SK-N-SH (cell line): ENCODE measurements around the gene ERC2. TPM values are rescaled to one million over a fixed set of nuclear protein-coding genes. Genes with fewer than 3 reads are reported as not detected.

ENCODE experiments used
- CTCF ChIA-PET: fragments of 300-600, 350-600 bp; formaldehyde crosslinking; extraction: SDS; loops from one replicate; lab custom pipeline; 2021; lab: Yijun Ruan, JAX
- POLR2A ChIA-PET: fragments of 350-600 bp; sonication (Branson Sonifier 250); formaldehyde crosslinking; extraction: SDS; loops from one replicate; lab custom pipeline; 2020; ENCODE audit warnings: antibody characterized with exemption, inconsistent platforms; lab: Yijun Ruan, JAX
- DNase-seq: peaks from one replicate; pipeline ENCODE4 v3.0.0; 2012
- H2AFZ ChIP-seq: fragments of 200-600 bp; sonication (generic); 2 replicates; pipeline ENCODE4 v1.8.1; 2016; ENCODE audit warnings: antibody characterized with exemption, mild to moderate bottlenecking, low read depth
- H3F3A ChIP-seq: fragments of 200-600 bp; sonication (generic); replicated peaks from 2 replicates; pipeline ENCODE3; 2016; ENCODE audit warnings: antibody characterized with exemption, mild to moderate bottlenecking; ENCODE audit not compliant: insufficient read depth
- H3K27ac ChIP-seq, 2 experiments: fragments of 200-500 bp in 1 of 2; fragments of 200-600 bp in 1 of 2; sonication (Bioruptor generic) in 1 of 2; sonication (generic), shearing (Covaris generic) in 1 of 2; 2 replicates each; pipeline versions ENCODE4 v1.5.1 to v1.6.1; 2014 to 2016; ENCODE audit warnings: low read depth in 2 of 2, inconsistent platforms in 1 of 2, low read length in 1 of 2, mild to moderate bottlenecking in 1 of 2, mixed read lengths in 1 of 2
- H3K27me3 ChIP-seq: fragments of 200-600 bp; sonication (generic), shearing (Covaris generic); 2 replicates; pipeline ENCODE4 v1.6.1; 2016; ENCODE audit warnings: mixed run types; ENCODE audit not compliant: insufficient read depth
- H3K36me3 ChIP-seq, 2 experiments: fragments of 200-500 bp in 1 of 2; fragments of 200-600 bp in 1 of 2; sonication (Bioruptor generic) in 1 of 2; sonication (generic) in 1 of 2; replicated peaks in 1 of 2; 2 replicates each; pipeline versions ENCODE3 to v1.5.1; 2014 to 2016; ENCODE audit warnings: low read length in 1 of 2, mild to moderate bottlenecking in 1 of 2; ENCODE audit not compliant: insufficient read depth in 2 of 2, control insufficient read depth in 1 of 2
- H3K4me1 ChIP-seq, 2 experiments: fragments of 200-500 bp in 1 of 2; fragments of 200-600 bp in 1 of 2; sonication (Bioruptor generic) in 1 of 2; sonication (generic), shearing (Covaris generic) in 1 of 2; 2 replicates each; pipeline versions ENCODE4 v1.5.1 to v1.6.1; 2014 to 2016; ENCODE audit warnings: low read depth in 1 of 2, low read length in 1 of 2, mixed run types in 1 of 2; ENCODE audit not compliant: insufficient read depth in 2 of 2, control insufficient read depth in 1 of 2
- H3K4me2 ChIP-seq: fragments of 200-600 bp; sonication (generic), shearing (Covaris generic); 2 replicates; pipeline ENCODE4 v1.6.1; 2017; ENCODE audit warnings: mixed run types
- H3K4me3 ChIP-seq, 2 experiments: fragments of 200-500 bp in 1 of 2; fragments of 200-600 bp in 1 of 2; sonication (Bioruptor generic) in 1 of 2; sonication (generic), shearing (Covaris generic) in 1 of 2; 2 replicates each; pipeline versions ENCODE4 v1.5.1 to v1.8.1; 2014 to 2016; ENCODE audit warnings: low read depth in 2 of 2, inconsistent platforms in 1 of 2, low read length in 1 of 2, mild to moderate bottlenecking in 1 of 2, mixed read lengths in 1 of 2, moderate library complexity in 1 of 2
- H3K79me2 ChIP-seq: fragments of 200-600 bp; sonication (generic); 2 replicates; pipeline ENCODE4 v1.8.1; 2017; ENCODE audit warnings: mild to moderate bottlenecking; ENCODE audit not compliant: insufficient read depth
- H3K9ac ChIP-seq: fragments of 200-600 bp; sonication (generic); 2 replicates; pipeline ENCODE4 v1.6.1; 2017; ENCODE audit warnings: mixed run types
- H3K9me2 ChIP-seq: fragments of 200-600 bp; sonication (generic); 2 replicates; pipeline ENCODE4 v1.6.1; 2017; ENCODE audit warnings: mixed run types
- H3K9me3 ChIP-seq: fragments of 200-600 bp; sonication (generic); 2 replicates; pipeline ENCODE4 v1.6.1; 2017; ENCODE audit warnings: mixed run types, mild to moderate bottlenecking, moderate library complexity
- H4K20me1 ChIP-seq: fragments of 200-600 bp; sonication (generic); 2 replicates; pipeline ENCODE4 v1.6.1; 2017; ENCODE audit warnings: mild to moderate bottlenecking, mixed run types; ENCODE audit not compliant: insufficient read depth
- EP300 ChIP-seq, 2 experiments: IDR thresholded peaks; 2 replicates each; pipeline versions ENCODE4 v1.4.0 to v1.6.1; 2012; ENCODE audit warnings: borderline replicate concordance in 1 of 2, low read depth in 1 of 2, low read length in 1 of 2
- MAX ChIP-seq: IDR thresholded peaks from 2 replicates; pipeline ENCODE4 v1.4.0; 2012; ENCODE audit warnings: low read depth
- MXI1 ChIP-seq: IDR thresholded peaks from 2 replicates; pipeline ENCODE4 v1.6.1; 2012; ENCODE audit warnings: mild to moderate bottlenecking, low read depth, low read length, improper control_type of control experiment
- NRF1 ChIP-seq: IDR thresholded peaks from 2 replicates; pipeline ENCODE4 v1.6.1; 2012; ENCODE audit warnings: low read depth, mild to moderate bottlenecking, low read length
- PBX3 ChIP-seq: IDR thresholded peaks from 2 replicates; pipeline ENCODE4; 2012
- POLR2AphosphoS5 ChIP-seq: IDR thresholded peaks from 2 replicates; pipeline ENCODE4 v1.6.1; 2012; ENCODE audit warnings: low read depth, low read length
- SIN3A ChIP-seq: IDR thresholded peaks from 2 replicates; pipeline ENCODE4 v1.6.1; 2012; ENCODE audit warnings: low read depth, mild to moderate bottlenecking, low read length, moderate library complexity, borderline replicate concordance
- SMC3 ChIP-seq: IDR thresholded peaks from 2 replicates; pipeline ENCODE4 v1.6.1; 2012; ENCODE audit warnings: low read depth, low read length, improper control_type of control experiment
- TAF1 ChIP-seq: IDR thresholded peaks from 2 replicates; pipeline ENCODE4 v1.6.1; 2012; ENCODE audit warnings: low read depth, mild to moderate bottlenecking, low read length, moderate library complexity, borderline replicate concordance
- WGBS: methylation state at CpG from one replicate; pipeline ENCODE4 v1.1.6; 2017; ENCODE audit warnings: low lambda C conversion rate; 5-methylcytosine and 5-hydroxymethylcytosine counted together
- polyA plus RNA-seq, 3 experiments: library from polyadenylated mRNA; depleted of rRNA; stranded (reverse); fragments of >200 nt; gene quantifications; 2 replicates each; pipeline ENCODE4 v1.2.3, GENCODE V29; 2012
- TF ChIP-seq, protein P1 (sequence below): IDR thresholded peaks from 2 replicates; pipeline ENCODE4 v1.4.0; 2012; ENCODE audit warnings: low read depth, borderline replicate concordance
- TF ChIP-seq, protein P2 (sequence below): fragments of 200-600 bp; sonication (generic); IDR thresholded peaks from 2 replicates; pipeline ENCODE4 v1.6.1; 2017; ENCODE audit warnings: antibody characterized with exemption, mild to moderate bottlenecking, moderate library complexity

Gene ERC2
- polyA plus RNA-seq, 1 of the 3 experiments (the other 2 are of a cell fraction), result 1.6 TPM

- peaks cover 6% of the 10 kb centered on the region for H3F3A ChIP-seq
- no peaks in the 10 kb centered on the region for H3K79me2 ChIP-seq
- WGBS, result 84% methylated on average over 9 of the region's 10 CpGs
- no peak for TF ChIP-seq SIN3A
- TF ChIP-seq MAX, result no peak
- TF ChIP-seq PBX3, result no peak
- TF ChIP-seq EP300 (IDR thresholded peaks at IDR 0.05; ENCODE audit: borderline replicate concordance in 1 of 2, low read depth in 1 of 2, low read length in 1 of 2), result no peak
- TF ChIP-seq SMC3, result no peak
- no peak for TF ChIP-seq POLR2AphosphoS5
- TF ChIP-seq, protein P1, sequence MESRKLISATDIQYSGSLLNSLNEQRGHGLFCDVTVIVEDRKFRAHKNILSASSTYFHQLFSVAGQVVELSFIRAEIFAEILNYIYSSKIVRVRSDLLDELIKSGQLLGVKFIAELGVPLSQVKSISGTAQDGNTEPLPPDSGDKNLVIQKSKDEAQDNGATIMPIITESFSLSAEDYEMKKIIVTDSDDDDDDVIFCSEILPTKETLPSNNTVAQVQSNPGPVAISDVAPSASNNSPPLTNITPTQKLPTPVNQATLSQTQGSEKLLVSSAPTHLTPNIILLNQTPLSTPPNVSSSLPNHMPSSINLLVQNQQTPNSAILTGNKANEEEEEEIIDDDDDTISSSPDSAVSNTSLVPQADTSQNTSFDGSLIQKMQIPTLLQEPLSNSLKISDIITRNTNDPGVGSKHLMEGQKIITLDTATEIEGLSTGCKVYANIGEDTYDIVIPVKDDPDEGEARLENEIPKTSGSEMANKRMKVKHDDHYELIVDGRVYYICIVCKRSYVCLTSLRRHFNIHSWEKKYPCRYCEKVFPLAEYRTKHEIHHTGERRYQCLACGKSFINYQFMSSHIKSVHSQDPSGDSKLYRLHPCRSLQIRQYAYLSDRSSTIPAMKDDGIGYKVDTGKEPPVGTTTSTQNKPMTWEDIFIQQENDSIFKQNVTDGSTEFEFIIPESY, result no peak
- TF ChIP-seq, protein P2, sequence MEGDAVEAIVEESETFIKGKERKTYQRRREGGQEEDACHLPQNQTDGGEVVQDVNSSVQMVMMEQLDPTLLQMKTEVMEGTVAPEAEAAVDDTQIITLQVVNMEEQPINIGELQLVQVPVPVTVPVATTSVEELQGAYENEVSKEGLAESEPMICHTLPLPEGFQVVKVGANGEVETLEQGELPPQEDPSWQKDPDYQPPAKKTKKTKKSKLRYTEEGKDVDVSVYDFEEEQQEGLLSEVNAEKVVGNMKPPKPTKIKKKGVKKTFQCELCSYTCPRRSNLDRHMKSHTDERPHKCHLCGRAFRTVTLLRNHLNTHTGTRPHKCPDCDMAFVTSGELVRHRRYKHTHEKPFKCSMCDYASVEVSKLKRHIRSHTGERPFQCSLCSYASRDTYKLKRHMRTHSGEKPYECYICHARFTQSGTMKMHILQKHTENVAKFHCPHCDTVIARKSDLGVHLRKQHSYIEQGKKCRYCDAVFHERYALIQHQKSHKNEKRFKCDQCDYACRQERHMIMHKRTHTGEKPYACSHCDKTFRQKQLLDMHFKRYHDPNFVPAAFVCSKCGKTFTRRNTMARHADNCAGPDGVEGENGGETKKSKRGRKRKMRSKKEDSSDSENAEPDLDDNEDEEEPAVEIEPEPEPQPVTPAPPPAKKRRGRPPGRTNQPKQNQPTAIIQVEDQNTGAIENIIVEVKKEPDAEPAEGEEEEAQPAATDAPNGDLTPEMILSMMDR, result no peak
- TF ChIP-seq TAF1, result no peak
- TF ChIP-seq NRF1, result no peak
- no peak for TF ChIP-seq MXI1
- H2AFZ ChIP-seq, result no peak overlapping the region
- POLR2A ChIA-PET, result no interaction called here
- no peak overlapping the region for H3K4me2 ChIP-seq
- CTCF ChIA-PET, result no interaction called here
- DNase-seq, result no peak
- no peak overlapping the region for H3K4me3 ChIP-seq
- H3K4me1 ChIP-seq, result peaks cover 3% of the 10 kb centered on the region in 2 experiments; a peak in 2 of 4 replicates
- H3K27me3 ChIP-seq, result no peaks in the 10 kb centered on the region
- H3K36me3 ChIP-seq, result no peaks in the 10 kb centered on the region
- H3K9me3 ChIP-seq, result no peaks in the 10 kb centered on the region
- no peak overlapping the region for H3K27ac ChIP-seq
- H3K9me2 ChIP-seq, result no peaks in the 10 kb centered on the region
- no peak overlapping the region for H3K9ac ChIP-seq
- no peaks in the 10 kb centered on the region for H4K20me1 ChIP-seq
These were observed 941.8 kb downstream of the ERC2 start for GRCh38 chr3:55526332-55527030.
